Measurements from ENCODE around the gene NES. TPM values are rescaled to one million over a fixed set of nuclear protein-coding genes. Genes with fewer than 3 reads are reported as not detected.
A peak's percentile ranks its signal among the peaks of the same experiment; 100 is the strongest.

NES gene
- total and polyA plus RNA-seq, 2 experiments from 2014 or later, result 2.2 to 15.0 TPM

DNA sequence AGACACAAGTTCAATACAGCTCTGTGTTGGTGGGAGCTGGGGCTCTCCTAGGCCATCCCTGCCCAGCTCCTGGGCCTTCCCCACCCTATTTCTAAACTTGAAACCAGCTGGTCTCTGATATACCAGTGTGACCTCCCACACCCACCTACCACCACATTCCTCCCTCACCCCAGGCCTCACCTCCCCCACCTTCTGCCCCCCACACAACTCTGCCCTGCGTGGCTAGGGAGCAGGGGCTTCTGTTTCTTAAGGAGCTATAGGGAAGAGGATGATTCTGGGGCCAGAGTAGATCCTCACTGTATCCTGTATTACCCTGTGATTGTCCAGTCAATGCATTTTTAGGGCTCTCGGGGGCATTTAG is 16.5 kb downstream of the NES start:
- H3K9ac ChIP-seq, result peak overlapping the region; percentile 19; the same call in 1 of the 2 replicates
- H3F3A ChIP-seq (ENCODE audit: insufficient read depth), result peaks cover 25% of the 10 kb centered on the region
- H3K79me2 ChIP-seq (ENCODE audit: insufficient read depth), result no peaks in the 10 kb centered on the region
- no peaks in the 10 kb centered on the region for H3K36me3 ChIP-seq (ENCODE audit: low read depth)
- no peaks in the 10 kb centered on the region for H3K9me2 ChIP-seq (ENCODE audit: insufficient read depth)
- H4K20me1 ChIP-seq (ENCODE audit: insufficient read depth), result no peaks in the 10 kb centered on the region
- H3K9me3 ChIP-seq (ENCODE audit: low read depth), result no peaks in the 10 kb centered on the region
- H3K4me2 ChIP-seq (ENCODE audit: unreplicated experiment), result peak overlapping the region; percentile 28
- H3K27me3 ChIP-seq (replicated peaks; ENCODE audit: insufficient read depth), result no peaks in the 10 kb centered on the region
- peak overlapping the region; percentile 62 for H3K27ac ChIP-seq
- in situ Hi-C loops (cut with MboI), result no loop called here
- H2AFZ ChIP-seq, result 0 out of 2 replicates have a peak overlapping the region, but pooled peaks have one; percentile 14
- 95 to 98% methylated on average over 2 of the region's 2 CpGs for WGBS, 2 experiments (ENCODE audit: low coverage in 1 of 2, low lambda C conversion rate in 2 of 2, missing lambda C conversion rate in 2 of 2)
- H3K4me1 ChIP-seq (ENCODE audit: insufficient read depth), result peaks cover 53% of the 10 kb centered on the region
- no peak overlapping the region for H3K4me3 ChIP-seq
- DNase-seq, result no peak
- TF ChIP-seq EZH2phosphoT487 (IDR thresholded peaks at IDR 0.05; ENCODE audit: insufficient read depth, low read depth), result no peak
- no peak for TF ChIP-seq EZH2 (IDR thresholded peaks at IDR 0.05; ENCODE audit: insufficient read depth, poor library complexity, severe bottlenecking)

- H2AFZ ChIP-seq, result peak overlapping the region; percentile 87
- H3K4me3 ChIP-seq, result peak overlapping the region; percentile 38
These were observed 17.0 kb downstream of the NES start for GRCh38 chr1:156659988-156660751.

GRCh38 chr1:156659661-156659987 is 17.6 kb downstream of the NES start:
- Histone ChIP-seq H3K27ac (peak overlapping the region; percentile 25; the same call in 1 of the 2 replicates), H3K9ac (peak overlapping the region; percentile 48), H3K79me2 (ENCODE audit: insufficient read depth) (no peaks in the 10 kb centered on the region), H4K20me1 (ENCODE audit: insufficient read depth) (no peaks in the 10 kb centered on the region), H2AFZ (peak overlapping the region; percentile 87), H3K4me1 (ENCODE audit: insufficient read depth) (peaks cover 50% of the 10 kb centered on the region), H3K27me3 (replicated peaks; ENCODE audit: insufficient read depth) (peaks cover under 1% of the 10 kb centered on the region; the same call in 1 of the 2 replicates), H3K4me3 (peak overlapping the region; percentile 38), H3K4me2 (ENCODE audit: unreplicated experiment) (peak overlapping the region; percentile 50), H3K9me3 (ENCODE audit: low read depth) (no peaks in the 10 kb centered on the region), H3K36me3 (ENCODE audit: low read depth) (no peaks in the 10 kb centered on the region), H3F3A (ENCODE audit: insufficient read depth) (peaks cover 25% of the 10 kb centered on the region), H3K9me2 (ENCODE audit: insufficient read depth) (no peaks in the 10 kb centered on the region)
- DNase-seq, result no peak
- WGBS, 2 experiments (ENCODE audit: low coverage in 1 of 2, low lambda C conversion rate in 2 of 2, missing lambda C conversion rate in 2 of 2), result 4 to 6% methylated on average over 6 of the region's 6 CpGs
- in situ Hi-C loops (cut with MboI), result no loop called here
- TF ChIP-seq EZH2 (IDR thresholded peaks at IDR 0.05; ENCODE audit: insufficient read depth, poor library complexity, severe bottlenecking) (no peak), EZH2phosphoT487 (IDR thresholded peaks at IDR 0.05; ENCODE audit: insufficient read depth, low read depth) (no peak)

More at GRCh38 chr1:156659988-156660751, 17.0 kb downstream of the NES start:
- Histone ChIP-seq H4K20me1 (ENCODE audit: insufficient read depth) (no peaks in the 10 kb centered on the region), H3K9ac (peak overlapping the region; percentile 48), H3K9me3 (ENCODE audit: low read depth) (no peaks in the 10 kb centered on the region), H3K36me3 (ENCODE audit: low read depth) (no peaks in the 10 kb centered on the region), H3K27me3 (replicated peaks; ENCODE audit: insufficient read depth) (no peaks in the 10 kb centered on the region), H3K4me1 (ENCODE audit: insufficient read depth) (peaks cover 53% of the 10 kb centered on the region), H3K9me2 (ENCODE audit: insufficient read depth) (no peaks in the 10 kb centered on the region), H3K4me2 (ENCODE audit: unreplicated experiment) (peak overlapping the region; percentile 50), H3K79me2 (ENCODE audit: insufficient read depth) (no peaks in the 10 kb centered on the region), H3K27ac (peak overlapping the region; percentile 62), H3F3A (ENCODE audit: insufficient read depth) (peaks cover 25% of the 10 kb centered on the region)
- TF ChIP-seq EZH2phosphoT487 (IDR thresholded peaks at IDR 0.05; ENCODE audit: insufficient read depth, low read depth) (no peak), EZH2 (IDR thresholded peaks at IDR 0.05; ENCODE audit: insufficient read depth, poor library complexity, severe bottlenecking) (no peak)
- in situ Hi-C loops (cut with MboI), result no loop called here
- peak; percentile 99 for DNase-seq
- WGBS, 2 experiments (ENCODE audit: low coverage in 1 of 2, low lambda C conversion rate in 2 of 2, missing lambda C conversion rate in 2 of 2), result 5% methylated on average over 28 to 37 of the region's 38 CpGs

DNA sequence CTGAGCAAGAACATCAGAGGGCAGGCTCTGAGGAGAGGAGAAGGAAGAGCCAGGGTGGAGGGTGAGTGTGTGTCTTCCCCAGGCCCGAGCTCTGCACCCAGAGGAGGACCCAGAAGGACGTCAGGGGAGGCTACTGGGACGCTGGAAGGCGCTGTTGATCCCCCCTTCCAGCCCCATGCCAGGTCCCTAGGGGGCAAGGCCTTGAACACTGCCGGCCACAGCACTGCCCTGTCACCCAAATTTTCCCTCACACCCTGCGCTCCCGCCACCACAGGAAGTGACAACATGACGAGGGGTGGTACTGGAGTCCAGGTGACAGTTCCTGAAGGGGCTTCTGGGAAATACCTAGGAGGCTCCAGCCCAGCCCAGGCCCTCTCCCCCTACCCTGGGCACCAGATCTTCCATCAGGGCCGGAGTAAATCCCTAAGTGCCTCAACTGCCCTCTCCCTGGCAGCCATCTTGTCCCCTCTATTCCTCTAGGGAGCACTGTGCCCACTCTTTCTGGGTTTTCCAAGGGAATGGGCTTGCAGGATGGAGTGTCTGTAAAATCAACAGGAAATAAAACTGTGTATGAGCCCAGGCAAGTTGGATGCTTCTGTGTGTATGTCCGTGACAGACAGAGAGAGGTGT is 18.1 kb downstream of the NES start:
- in situ Hi-C loops (cut with MboI), result no loop called here
- peaks cover 25% of the 10 kb centered on the region for H3F3A ChIP-seq (ENCODE audit: insufficient read depth)
- H3K4me1 ChIP-seq (ENCODE audit: insufficient read depth), result peaks cover 45% of the 10 kb centered on the region
- peak overlapping the region; percentile 48 for H3K9ac ChIP-seq
- H4K20me1 ChIP-seq (ENCODE audit: insufficient read depth), result no peaks in the 10 kb centered on the region
- WGBS, 2 experiments (ENCODE audit: low coverage in 1 of 2, low lambda C conversion rate in 2 of 2, missing lambda C conversion rate in 2 of 2), result 81 to 87% methylated on average over 8 to 10 of the region's 10 CpGs
- H3K79me2 ChIP-seq (ENCODE audit: insufficient read depth), result no peaks in the 10 kb centered on the region
- no peaks in the 10 kb centered on the region for H3K36me3 ChIP-seq (ENCODE audit: low read depth)
- DNase-seq, result no peak
- H3K9me3 ChIP-seq (ENCODE audit: low read depth), result no peaks in the 10 kb centered on the region
- 0 out of 2 replicates have a peak overlapping the region, but pooled peaks have one; percentile 25 for H3K27ac ChIP-seq
- TF ChIP-seq EZH2 (IDR thresholded peaks at IDR 0.05; ENCODE audit: insufficient read depth, poor library complexity, severe bottlenecking) (no peak), EZH2phosphoT487 (IDR thresholded peaks at IDR 0.05; ENCODE audit: insufficient read depth, low read depth) (no peak)
- H3K27me3 ChIP-seq (replicated peaks; ENCODE audit: insufficient read depth), result peaks cover 6% of the 10 kb centered on the region; the same call in 1 of the 2 replicates
- no peak overlapping the region for H3K4me3 ChIP-seq
- H2AFZ ChIP-seq, result peak overlapping the region; percentile 87
- peak overlapping the region; percentile 50 for H3K4me2 ChIP-seq (ENCODE audit: unreplicated experiment)
- H3K9me2 ChIP-seq (ENCODE audit: insufficient read depth), result no peaks in the 10 kb centered on the region
